H9 (cell line): Measurements from ENCODE around the gene AMIGO3. TPM values are rescaled to one million over a fixed set of nuclear protein-coding genes. Genes with fewer than 3 reads are reported as not detected.

Experiments used
- DNase-seq: peaks from one replicate; pipeline ENCODE4 v3.0.0-alpha.2; 2017
- H2AFZ ChIP-seq: one replicate; pipeline ENCODE4 v1.6.1; 2013; ENCODE audit warnings: mild to moderate bottlenecking, low read length, control low read depth, moderate library complexity
- H2AK5ac ChIP-seq: 2 replicates; pipeline ENCODE4 v1.6.1; 2013; ENCODE audit warnings: low read length, control low read depth, mixed read lengths; ENCODE audit not compliant: insufficient read length
- H2BK120ac ChIP-seq: one replicate; pipeline ENCODE4 v1.6.1; 2013; ENCODE audit warnings: low read depth, mild to moderate bottlenecking, low read length, control low read depth, inconsistent platforms; ENCODE audit not compliant: poor library complexity, severe bottlenecking
- H2BK12ac ChIP-seq: 2 replicates; pipeline ENCODE4 v1.6.1; 2013; ENCODE audit warnings: low read length, control low read depth, mixed read lengths, low read depth; ENCODE audit not compliant: insufficient read length
- H2BK15ac ChIP-seq: 2 replicates; pipeline ENCODE4 v1.6.1; 2013; ENCODE audit warnings: low read depth, low read length, control low read depth
- H2BK20ac ChIP-seq: one replicate; pipeline ENCODE4 v1.6.1; 2013; ENCODE audit warnings: low read depth, mild to moderate bottlenecking, low read length, control low read depth, inconsistent platforms; ENCODE audit not compliant: poor library complexity, severe bottlenecking
- H2BK5ac ChIP-seq: 2 replicates; pipeline ENCODE4 v1.6.1; 2013; ENCODE audit warnings: low read length, control low read depth, mixed read lengths; ENCODE audit not compliant: insufficient read length
- H3K14ac ChIP-seq: 2 replicates; pipeline ENCODE4 v1.6.1; 2013; ENCODE audit warnings: low read length, control low read depth; ENCODE audit not compliant: insufficient read depth
- H3K18ac ChIP-seq: 2 replicates; pipeline ENCODE4 v1.6.1; 2013; ENCODE audit warnings: low read depth, mild to moderate bottlenecking, mixed read lengths, low read length, control low read depth; ENCODE audit not compliant: insufficient read length
- H3K23ac ChIP-seq: 2 replicates; pipeline ENCODE4 v1.6.1; 2013; ENCODE audit warnings: low read length, control low read depth, mixed read lengths, low read depth; ENCODE audit not compliant: insufficient read length
- H3K23me2 ChIP-seq: 2 replicates; pipeline ENCODE4 v1.6.1; 2013; ENCODE audit warnings: low read depth, mild to moderate bottlenecking, mixed read lengths, low read length, control low read depth; ENCODE audit not compliant: insufficient read length, poor library complexity, severe bottlenecking
- H3K27ac ChIP-seq: 2 replicates; pipeline ENCODE4 v1.5.1; 2013; ENCODE audit warnings: low read length, control low read depth, mixed read lengths, low read depth; ENCODE audit not compliant: insufficient read length
- H3K27me3 ChIP-seq: 2 replicates; pipeline ENCODE4 v1.6.1; 2013; ENCODE audit warnings: low read length, control low read depth, inconsistent platforms; ENCODE audit not compliant: insufficient read depth
- H3K4ac ChIP-seq: 2 replicates; pipeline ENCODE4 v1.6.1; 2013; ENCODE audit warnings: low read depth, mild to moderate bottlenecking, control low read depth, inconsistent platforms, low read length, moderate library complexity
- H3K4me1 ChIP-seq: 2 replicates; pipeline ENCODE4 v1.6.1; 2013; ENCODE audit warnings: low read length, control low read depth, inconsistent platforms; ENCODE audit not compliant: insufficient read depth
- H3K4me2 ChIP-seq: 2 replicates; pipeline ENCODE4 v1.6.1; 2013; ENCODE audit warnings: low read length, control low read depth, mixed read lengths; ENCODE audit not compliant: insufficient read length, insufficient read depth
- H3K56ac ChIP-seq: 2 replicates; pipeline ENCODE4 v1.6.1; 2013; ENCODE audit warnings: low read depth, mild to moderate bottlenecking, mixed read lengths, low read length, control low read depth; ENCODE audit not compliant: insufficient read length
- H3K79me1 ChIP-seq: 2 replicates; pipeline ENCODE4 v1.6.1; 2013; ENCODE audit warnings: low read depth, mild to moderate bottlenecking, moderate library complexity, low read length, control low read depth, inconsistent platforms; ENCODE audit not compliant: insufficient read depth, poor library complexity, severe bottlenecking
- H3K79me2 ChIP-seq: 2 replicates; pipeline ENCODE4 v1.6.1; 2013; ENCODE audit warnings: low read length, control low read depth, inconsistent platforms; ENCODE audit not compliant: insufficient read depth
- H3K9ac ChIP-seq: 2 replicates; pipeline ENCODE4 v1.6.1; 2013; ENCODE audit warnings: low read length, control low read depth, mixed read lengths; ENCODE audit not compliant: insufficient read length; ENCODE audit errors: extremely low read depth
- H3K9me3 ChIP-seq: one replicate; pipeline ENCODE4 v1.6.1; 2013; ENCODE audit warnings: low read depth, low read length, inconsistent platforms; ENCODE audit not compliant: control insufficient read depth
- H3T11ph ChIP-seq: one replicate; pipeline ENCODE4 v1.6.1; 2013; ENCODE audit warnings: mild to moderate bottlenecking, low read length, control low read depth, inconsistent platforms
- H4K20me1 ChIP-seq: one replicate; pipeline ENCODE4 v1.6.1; 2013; ENCODE audit not compliant: control insufficient read depth, insufficient read length, insufficient read depth
- H4K5ac ChIP-seq: 2 replicates; pipeline ENCODE4 v1.6.1; 2013; ENCODE audit warnings: low read depth, mild to moderate bottlenecking, mixed read lengths, low read length, control low read depth; ENCODE audit not compliant: insufficient read length
- H4K8ac ChIP-seq: replicated peaks from 2 replicates; pipeline ENCODE4 v1.6.1; 2013; ENCODE audit warnings: low read length, control low read depth, mixed read lengths, low read depth; ENCODE audit not compliant: insufficient read length
- H4K91ac ChIP-seq: 2 replicates; pipeline ENCODE4 v1.6.1; 2013; ENCODE audit warnings: low read depth, mild to moderate bottlenecking, moderate library complexity, mixed read lengths, low read length, control low read depth; ENCODE audit not compliant: insufficient read length
- H3K27ac Mint-ChIP-seq, 3 experiments: 2 replicates in 2 of 3; 3 replicates in 1 of 3; pipeline ENCODE4 v1.8.0; 2020 to 2021; ENCODE audit warnings: mixed read lengths in 3 of 3, mild to moderate bottlenecking in 1 of 3, moderate library complexity in 1 of 3
- H3K27me3 Mint-ChIP-seq: 2 replicates; pipeline ENCODE4 v1.8.0; 2021; ENCODE audit warnings: low read depth, mild to moderate bottlenecking, moderate library complexity, mixed read lengths
- H3K36me3 Mint-ChIP-seq, 3 experiments: 2 replicates in 2 of 3; 3 replicates in 1 of 3; pipeline ENCODE4 v1.8.0; 2020 to 2021; ENCODE audit warnings: low read depth in 3 of 3, mixed read lengths in 3 of 3; ENCODE audit not compliant: insufficient read depth in 1 of 3
- H3K4me1 Mint-ChIP-seq, 2 experiments: 2 replicates each; pipeline ENCODE4 v1.8.0; 2020; ENCODE audit warnings: mixed read lengths in 2 of 2
- H3K4me3 Mint-ChIP-seq, 2 experiments: 2 replicates in 1 of 2; 3 replicates in 1 of 2; pipeline ENCODE4 v1.8.0; 2020 to 2021; ENCODE audit warnings: mild to moderate bottlenecking in 2 of 2, mixed read lengths in 2 of 2, moderate library complexity in 1 of 2
- H3K9me3 Mint-ChIP-seq, 2 experiments: 2 replicates in 1 of 2; 3 replicates in 1 of 2; pipeline ENCODE4 v1.8.0; 2020; ENCODE audit warnings: mild to moderate bottlenecking in 2 of 2, mixed read lengths in 2 of 2, moderate library complexity in 1 of 2
- WGBS: extraction: QIAGEN DNeasy Blood & Tissue Kit; methylation state at CpG from one replicate; pipeline ENCODE4 v1.1.7; 2013; ENCODE audit warnings: missing lambda C conversion rate, low lambda C conversion rate, mixed read lengths; ENCODE audit not compliant: insufficient read length; ENCODE audit errors: extremely low coverage; 5-methylcytosine and 5-hydroxymethylcytosine counted together
- total RNA-seq: library from RNA; stranded (reverse); gene quantifications from 2 replicates; pipeline ENCODE4 v1.2.1, GENCODE V29; 2021
- TF ChIP-seq, protein P1 (sequence below): fragments of 200-600 bp; sonication (generic); conservative IDR thresholded peaks from 3 replicates; pipeline ENCODE4 v1.8.0; 2021; ENCODE audit warnings: antibody characterized with exemption, mild to moderate bottlenecking

Gene AMIGO3
- total RNA-seq, 1 experiment from 2014 or later: 3.8 TPM

- Mint-ChIP-seq H3K36me3 (peaks cover 4 to 20% (median 16%) of the 10 kb centered on the region in 3 experiments; a peak in 6 of 7 replicates), H3K27ac (no peak overlapping the region; a peak in 1 of 7 replicates), H3K4me3 (no peak overlapping the region), H3K4me1 (peaks cover 8% of the 10 kb centered on the region in 2 experiments), H3K9me3 (no peaks in the 10 kb centered on the region), H3K27me3 (no peaks in the 10 kb centered on the region)
- Histone ChIP-seq H3K4me2 (no peak overlapping the region), H3K23me2 (no peaks in the 10 kb centered on the region), H3K4ac (no peak overlapping the region), H3T11ph (no peak overlapping the region), H3K14ac (no peak overlapping the region), H4K8ac (no peak overlapping the region), H3K27ac (no peak overlapping the region), H2BK120ac (no peak overlapping the region), H3K23ac (no peak overlapping the region), H3K9me3 (no peaks in the 10 kb centered on the region), H4K20me1 (no peaks in the 10 kb centered on the region), H4K91ac (no peak overlapping the region), H3K9ac (no peak overlapping the region), H3K4me1 (no peaks in the 10 kb centered on the region), H2BK12ac (no peak overlapping the region), H3K27me3 (no peaks in the 10 kb centered on the region), H2BK5ac (no peak overlapping the region), H2BK15ac (no peak overlapping the region), H2AFZ (no peak overlapping the region), H3K18ac (no peak overlapping the region), H2BK20ac (no peak overlapping the region), H3K79me1 (no peaks in the 10 kb centered on the region), H4K5ac (no peak overlapping the region), H3K56ac (no peak overlapping the region), H2AK5ac (no peak overlapping the region), H3K79me2 (no peaks in the 10 kb centered on the region)
- DNase-seq: no peak
- no CpG with 5 or more reads among the region's 4 CpGs for WGBS
- TF ChIP-seq, protein P1, sequence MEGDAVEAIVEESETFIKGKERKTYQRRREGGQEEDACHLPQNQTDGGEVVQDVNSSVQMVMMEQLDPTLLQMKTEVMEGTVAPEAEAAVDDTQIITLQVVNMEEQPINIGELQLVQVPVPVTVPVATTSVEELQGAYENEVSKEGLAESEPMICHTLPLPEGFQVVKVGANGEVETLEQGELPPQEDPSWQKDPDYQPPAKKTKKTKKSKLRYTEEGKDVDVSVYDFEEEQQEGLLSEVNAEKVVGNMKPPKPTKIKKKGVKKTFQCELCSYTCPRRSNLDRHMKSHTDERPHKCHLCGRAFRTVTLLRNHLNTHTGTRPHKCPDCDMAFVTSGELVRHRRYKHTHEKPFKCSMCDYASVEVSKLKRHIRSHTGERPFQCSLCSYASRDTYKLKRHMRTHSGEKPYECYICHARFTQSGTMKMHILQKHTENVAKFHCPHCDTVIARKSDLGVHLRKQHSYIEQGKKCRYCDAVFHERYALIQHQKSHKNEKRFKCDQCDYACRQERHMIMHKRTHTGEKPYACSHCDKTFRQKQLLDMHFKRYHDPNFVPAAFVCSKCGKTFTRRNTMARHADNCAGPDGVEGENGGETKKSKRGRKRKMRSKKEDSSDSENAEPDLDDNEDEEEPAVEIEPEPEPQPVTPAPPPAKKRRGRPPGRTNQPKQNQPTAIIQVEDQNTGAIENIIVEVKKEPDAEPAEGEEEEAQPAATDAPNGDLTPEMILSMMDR: no peak
Measured at GRCh38 chr3:49707113-49707480, 12.4 kb downstream of the AMIGO3 start.
